Lung (tissue), 12 donors: ENCODE results near the gene TSPYL4. TPM values are rescaled to one million over a fixed set of nuclear protein-coding genes. Genes with fewer than 3 reads are reported as not detected.
"Not testable (repeated sequence)": the region's sequence is repeated elsewhere in the genome, so short reads cannot be mapped to it uniquely, and the experiment has no call there.

ENCODE experiments used
- ATAC-seq: fragments of 200-7000 bp; cut with Tn5 transposase; one replicate; pipeline ENCODE4 v1.9.1; 2020; ENCODE audit warnings: moderate number of reproducible peaks; ENCODE audit not compliant: insufficient read depth, low FRiP score
- DNase-seq, 3 donors: peaks; one replicate each; pipeline ENCODE4 v3.0.0-alpha.2; 2013 to 2017
- H3K27ac ChIP-seq, 2 donors: one replicate each; pipeline ENCODE4 v1.5.1; 2013; ENCODE audit warnings: mild to moderate bottlenecking in 2 of 2, moderate library complexity in 2 of 2, control low read depth in 1 of 2, inconsistent platforms in 1 of 2, low read depth in 1 of 2, low read length in 1 of 2
- H3K27me3 ChIP-seq, 3 donors: one replicate each; pipeline ENCODE4 v1.5.1; 2013; ENCODE audit warnings: low read length in 2 of 3; ENCODE audit not compliant: control insufficient read depth in 3 of 3, insufficient read depth in 3 of 3
- H3K36me3 ChIP-seq, 4 donors: one replicate each; pipeline ENCODE4 v1.5.1; 2013; ENCODE audit warnings: low read length in 4 of 4, mild to moderate bottlenecking in 1 of 4, moderate library complexity in 1 of 4; ENCODE audit not compliant: control insufficient read depth in 4 of 4, insufficient read depth in 4 of 4
- H3K4me1 ChIP-seq, 5 donors: one replicate each; pipeline ENCODE4 v1.5.1; 2013; ENCODE audit warnings: low read length in 5 of 5, mild to moderate bottlenecking in 2 of 5, moderate library complexity in 1 of 5; ENCODE audit not compliant: control insufficient read depth in 5 of 5, insufficient read depth in 5 of 5
- H3K4me3 ChIP-seq: one replicate; pipeline ENCODE4 v1.5.1; 2013; ENCODE audit warnings: mild to moderate bottlenecking, control low read depth, moderate library complexity
- H3K9ac ChIP-seq, 2 donors: one replicate each; pipeline ENCODE4 v1.5.1; 2013; ENCODE audit warnings: low read length in 2 of 2, control low read depth in 1 of 2; ENCODE audit not compliant: insufficient read depth in 1 of 2
- H3K9me3 ChIP-seq, 4 donors: one replicate each; pipeline ENCODE4 v1.5.1; 2013; ENCODE audit warnings: low read length in 3 of 4, mild to moderate bottlenecking in 1 of 4, moderate library complexity in 1 of 4; ENCODE audit not compliant: control insufficient read depth in 4 of 4, insufficient read depth in 3 of 4
- WGBS, 2 donors: extraction: QIAGEN DNeasy Blood & Tissue Kit; methylation state at CpG; one replicate each; pipeline ENCODE4 v1.1.7; 2013; 5-methylcytosine and 5-hydroxymethylcytosine counted together
- polyA plus RNA-seq, 2 donors: library from polyadenylated mRNA; stranded (reverse); fragments of 200-250 nt; gene quantifications; one replicate each; pipeline ENCODE4 v1.2.1, GENCODE V29; 2013
- total RNA-seq, 2 donors: library from RNA; depleted of rRNA in 1 of 2; stranded (reverse); fragments of >200 nt in 1 of 2; gene quantifications; one replicate each; pipeline ENCODE4 v1.2.1, GENCODE V29; 2014 to 2021
- TF ChIP-seq, protein P1 (sequence below): IDR thresholded peaks from 2 replicates; pipeline ENCODE4 v1.5.1; 2012; ENCODE audit warnings: mild to moderate bottlenecking; ENCODE audit errors: control extremely low read depth, extremely low read depth
- donor health status: control.
- donor health status: control.
- donor health status: Bipolar disorder and iron deficiency.
- donor health status: healthy.
- donor health status: DM: yes; HTN: yes; CAD: no.

Gene TSPYL4
- total and polyA plus RNA-seq, 4 donors = 7.3 to 30.0 (median 11.9) TPM

DNA sequence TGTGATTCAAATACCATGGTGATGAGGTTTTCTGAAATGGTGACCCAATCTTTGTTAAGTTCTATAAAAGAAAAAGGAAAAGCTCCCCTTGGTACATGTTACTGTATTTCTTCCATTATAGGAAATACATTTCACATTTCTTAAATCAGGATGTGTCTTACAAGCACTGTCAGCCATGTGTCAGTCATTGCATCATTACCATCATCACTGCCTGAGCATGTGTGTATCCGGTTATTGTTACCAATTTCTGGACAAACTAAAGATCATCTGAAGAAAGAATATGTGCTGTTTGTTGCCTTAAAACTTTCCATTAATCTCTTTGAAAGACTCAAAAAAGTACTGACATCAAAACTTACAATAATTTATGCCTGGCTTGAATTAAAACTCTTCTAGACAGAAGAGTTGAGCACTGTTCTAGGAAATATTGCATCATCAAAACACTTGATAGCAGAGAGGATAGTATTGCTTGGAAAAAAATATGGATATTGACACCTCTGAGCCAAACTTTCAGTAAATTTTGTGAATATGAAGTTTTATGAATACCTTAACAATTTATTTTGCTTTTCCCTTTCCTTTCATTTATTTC, 33.0 kb upstream of the TSPYL4 start:
- DNase-seq (no peak), ATAC-seq (no peak)
- no peaks in the 10 kb centered on the region for H3K9me3 ChIP-seq
- no peak overlapping the region for H3K4me3 ChIP-seq
- no peak overlapping the region for H3K27ac ChIP-seq
- no peaks in the 10 kb centered on the region for H3K36me3 ChIP-seq
- H3K27me3 ChIP-seq = no peaks in the 10 kb centered on the region
- TF ChIP-seq, protein P1, sequence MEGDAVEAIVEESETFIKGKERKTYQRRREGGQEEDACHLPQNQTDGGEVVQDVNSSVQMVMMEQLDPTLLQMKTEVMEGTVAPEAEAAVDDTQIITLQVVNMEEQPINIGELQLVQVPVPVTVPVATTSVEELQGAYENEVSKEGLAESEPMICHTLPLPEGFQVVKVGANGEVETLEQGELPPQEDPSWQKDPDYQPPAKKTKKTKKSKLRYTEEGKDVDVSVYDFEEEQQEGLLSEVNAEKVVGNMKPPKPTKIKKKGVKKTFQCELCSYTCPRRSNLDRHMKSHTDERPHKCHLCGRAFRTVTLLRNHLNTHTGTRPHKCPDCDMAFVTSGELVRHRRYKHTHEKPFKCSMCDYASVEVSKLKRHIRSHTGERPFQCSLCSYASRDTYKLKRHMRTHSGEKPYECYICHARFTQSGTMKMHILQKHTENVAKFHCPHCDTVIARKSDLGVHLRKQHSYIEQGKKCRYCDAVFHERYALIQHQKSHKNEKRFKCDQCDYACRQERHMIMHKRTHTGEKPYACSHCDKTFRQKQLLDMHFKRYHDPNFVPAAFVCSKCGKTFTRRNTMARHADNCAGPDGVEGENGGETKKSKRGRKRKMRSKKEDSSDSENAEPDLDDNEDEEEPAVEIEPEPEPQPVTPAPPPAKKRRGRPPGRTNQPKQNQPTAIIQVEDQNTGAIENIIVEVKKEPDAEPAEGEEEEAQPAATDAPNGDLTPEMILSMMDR = no peak
- no peak overlapping the region for H3K9ac ChIP-seq
- peaks cover 0 to 4% (median 0%) of the 10 kb centered on the region in 5 donors for H3K4me1 ChIP-seq
- WGBS, 2 donors = 36 to 69% methylated on average over 1 of the region's 1 CpG

DNA sequence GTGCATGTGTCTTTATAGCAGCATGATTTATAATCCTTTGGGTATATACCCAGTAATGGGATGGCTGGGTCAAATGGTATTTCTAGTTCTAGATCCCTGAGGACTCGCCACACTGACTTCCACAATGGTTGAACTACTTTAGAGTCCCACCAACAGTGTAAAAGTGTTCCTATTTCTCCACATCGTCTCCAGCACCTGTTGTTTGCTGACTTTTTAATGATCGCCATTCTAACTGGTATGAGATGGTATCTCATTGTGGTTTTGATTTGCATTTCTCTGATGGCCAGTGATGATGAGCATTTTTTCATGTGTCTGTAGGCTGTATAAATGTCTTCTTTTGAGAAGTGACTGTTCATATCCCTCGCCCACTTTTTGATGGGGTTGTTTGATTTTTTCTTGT, 31.1 kb upstream of the TSPYL4 start:
- H3K4me3 ChIP-seq, ATAC-seq, H3K36me3 ChIP-seq, H3K9ac ChIP-seq, H3K27me3 ChIP-seq, H3K9me3 ChIP-seq, H3K27ac ChIP-seq, DNase-seq: not testable (repeated sequence)
- 85 to 97% methylated on average over 4 of the region's 4 CpGs for WGBS, 2 donors
- H3K4me1 ChIP-seq = peaks cover 1 to 12% (median 8%) of the 10 kb centered on the region in 5 donors

DNA sequence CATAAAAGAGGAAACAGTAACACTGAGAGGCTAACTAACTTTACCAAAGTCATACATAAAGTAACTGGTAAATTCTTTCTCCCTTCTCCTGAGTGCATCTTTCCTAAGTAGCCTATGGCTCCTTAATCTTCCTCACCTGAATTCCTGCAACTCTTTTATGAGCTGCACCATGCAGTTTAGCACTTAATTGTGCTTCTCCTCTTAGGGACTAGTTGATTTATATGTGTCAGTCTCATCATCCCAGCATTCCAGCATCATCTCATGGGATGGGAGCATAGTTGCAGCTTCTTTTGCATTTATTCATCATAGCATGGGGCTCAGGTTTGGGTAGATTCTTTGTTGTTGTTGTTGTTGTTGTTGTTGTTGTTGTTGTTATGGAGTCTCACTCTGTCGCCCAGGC, 29.3 kb upstream of the TSPYL4 start:
- DNase-seq = no peak
- no peak overlapping the region for H3K4me3 ChIP-seq
- 86 to 94% methylated on average over 1 of the region's 1 CpG for WGBS, 2 donors

DNA sequence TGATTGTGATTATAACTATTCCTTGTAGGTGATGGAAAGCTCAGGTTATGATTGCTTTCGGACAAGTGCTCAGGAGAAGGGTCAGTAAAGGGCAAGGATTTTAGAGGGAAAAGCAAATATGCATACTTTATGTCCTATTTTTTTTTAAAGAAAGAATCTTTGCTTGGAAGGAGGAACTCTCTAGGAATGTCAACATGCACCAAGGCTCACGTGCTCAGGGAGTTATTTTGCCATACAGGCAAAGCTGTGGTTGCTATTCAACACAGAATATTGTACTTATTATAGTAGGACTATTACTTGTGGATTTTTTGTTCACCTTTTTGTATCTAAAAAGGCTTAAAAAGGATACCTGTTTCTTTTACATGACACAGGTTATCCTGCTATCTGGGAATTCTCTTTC, 28.8 kb upstream of the TSPYL4 start:
- H3K4me3 ChIP-seq = no peak overlapping the region
- no peaks in the 10 kb centered on the region for H3K9me3 ChIP-seq
- H3K9ac ChIP-seq = peak overlapping the region in 1 of 2 donors; percentile 32
- peaks cover 0 to 18% (median 4%) of the 10 kb centered on the region in 4 donors for H3K36me3 ChIP-seq
- H3K4me1 ChIP-seq = peaks cover 5 to 20% (median 14%) of the 10 kb centered on the region in 5 donors
- WGBS, 2 donors = 55 to 59% methylated on average over 2 of the region's 2 CpGs
- H3K27ac ChIP-seq = no peak overlapping the region
- TF ChIP-seq, protein P1 = no peak
- H3K27me3 ChIP-seq = no peaks in the 10 kb centered on the region
- DNase-seq (peak in 2 of 3 donors; percentile 19 to 20), ATAC-seq (no peak)

More for the DNA sequence above, 29.3 kb upstream of the TSPYL4 start:
- no peak overlapping the region for H3K9ac ChIP-seq
- ATAC-seq = no peak
- TF ChIP-seq, protein P1 = no peak
- no peaks in the 10 kb centered on the region for H3K9me3 ChIP-seq
- H3K27me3 ChIP-seq = no peaks in the 10 kb centered on the region
- H3K4me1 ChIP-seq = peaks cover 3 to 15% (median 9%) of the 10 kb centered on the region in 5 donors
- H3K27ac ChIP-seq = no peak overlapping the region
- H3K36me3 ChIP-seq = peaks cover 0 to 13% (median under 1%) of the 10 kb centered on the region in 4 donors
